SK-N-SH (cell line): ENCODE data around the gene ARHGEF18. TPM values are rescaled to one million over a fixed set of nuclear protein-coding genes. Genes with fewer than 3 reads are reported as not detected.
"Not testable (repeated sequence)": the region's sequence is repeated elsewhere in the genome, so short reads cannot be mapped to it uniquely, and the experiment has no call there.

ENCODE experiments used
- CTCF ChIA-PET: fragments of 300-600, 350-600 bp; formaldehyde crosslinking; extraction: SDS; loops from one replicate; lab custom pipeline; 2021; lab: Yijun Ruan, JAX
- POLR2A ChIA-PET: fragments of 350-600 bp; sonication (Branson Sonifier 250); formaldehyde crosslinking; extraction: SDS; loops from one replicate; lab custom pipeline; 2020; ENCODE audit warnings: antibody characterized with exemption, inconsistent platforms; lab: Yijun Ruan, JAX
- DNase-seq: peaks from one replicate; pipeline ENCODE4 v3.0.0; 2012
- H2AFZ ChIP-seq: fragments of 200-600 bp; sonication (generic); 2 replicates; pipeline ENCODE4 v1.8.1; 2016; ENCODE audit warnings: antibody characterized with exemption, mild to moderate bottlenecking, low read depth
- H3F3A ChIP-seq: fragments of 200-600 bp; sonication (generic); replicated peaks from 2 replicates; pipeline ENCODE3; 2016; ENCODE audit warnings: antibody characterized with exemption, mild to moderate bottlenecking; ENCODE audit not compliant: insufficient read depth
- H3K27ac ChIP-seq, 2 experiments: fragments of 200-500 bp in 1 of 2; fragments of 200-600 bp in 1 of 2; sonication (Bioruptor generic) in 1 of 2; sonication (generic), shearing (Covaris generic) in 1 of 2; 2 replicates each; pipeline versions ENCODE4 v1.5.1 to v1.6.1; 2014 to 2016; ENCODE audit warnings: low read depth in 2 of 2, inconsistent platforms in 1 of 2, low read length in 1 of 2, mild to moderate bottlenecking in 1 of 2, mixed read lengths in 1 of 2
- H3K27me3 ChIP-seq: fragments of 200-600 bp; sonication (generic), shearing (Covaris generic); 2 replicates; pipeline ENCODE4 v1.6.1; 2016; ENCODE audit warnings: mixed run types; ENCODE audit not compliant: insufficient read depth
- H3K36me3 ChIP-seq, 2 experiments: fragments of 200-500 bp in 1 of 2; fragments of 200-600 bp in 1 of 2; sonication (Bioruptor generic) in 1 of 2; sonication (generic) in 1 of 2; replicated peaks in 1 of 2; 2 replicates each; pipeline versions ENCODE3 to v1.5.1; 2014 to 2016; ENCODE audit warnings: low read length in 1 of 2, mild to moderate bottlenecking in 1 of 2; ENCODE audit not compliant: insufficient read depth in 2 of 2, control insufficient read depth in 1 of 2
- H3K4me1 ChIP-seq, 2 experiments: fragments of 200-500 bp in 1 of 2; fragments of 200-600 bp in 1 of 2; sonication (Bioruptor generic) in 1 of 2; sonication (generic), shearing (Covaris generic) in 1 of 2; 2 replicates each; pipeline versions ENCODE4 v1.5.1 to v1.6.1; 2014 to 2016; ENCODE audit warnings: low read depth in 1 of 2, low read length in 1 of 2, mixed run types in 1 of 2; ENCODE audit not compliant: insufficient read depth in 2 of 2, control insufficient read depth in 1 of 2
- H3K4me2 ChIP-seq: fragments of 200-600 bp; sonication (generic), shearing (Covaris generic); 2 replicates; pipeline ENCODE4 v1.6.1; 2017; ENCODE audit warnings: mixed run types
- H3K4me3 ChIP-seq, 2 experiments: fragments of 200-500 bp in 1 of 2; fragments of 200-600 bp in 1 of 2; sonication (Bioruptor generic) in 1 of 2; sonication (generic), shearing (Covaris generic) in 1 of 2; 2 replicates each; pipeline versions ENCODE4 v1.5.1 to v1.8.1; 2014 to 2016; ENCODE audit warnings: low read depth in 2 of 2, inconsistent platforms in 1 of 2, low read length in 1 of 2, mild to moderate bottlenecking in 1 of 2, mixed read lengths in 1 of 2, moderate library complexity in 1 of 2
- H3K79me2 ChIP-seq: fragments of 200-600 bp; sonication (generic); 2 replicates; pipeline ENCODE4 v1.8.1; 2017; ENCODE audit warnings: mild to moderate bottlenecking; ENCODE audit not compliant: insufficient read depth
- H3K9ac ChIP-seq: fragments of 200-600 bp; sonication (generic); 2 replicates; pipeline ENCODE4 v1.6.1; 2017; ENCODE audit warnings: mixed run types
- H3K9me2 ChIP-seq: fragments of 200-600 bp; sonication (generic); 2 replicates; pipeline ENCODE4 v1.6.1; 2017; ENCODE audit warnings: mixed run types
- H3K9me3 ChIP-seq: fragments of 200-600 bp; sonication (generic); 2 replicates; pipeline ENCODE4 v1.6.1; 2017; ENCODE audit warnings: mixed run types, mild to moderate bottlenecking, moderate library complexity
- H4K20me1 ChIP-seq: fragments of 200-600 bp; sonication (generic); 2 replicates; pipeline ENCODE4 v1.6.1; 2017; ENCODE audit warnings: mild to moderate bottlenecking, mixed run types; ENCODE audit not compliant: insufficient read depth
- CTCF ChIP-seq: fragments of 200-600 bp; sonication (generic); IDR thresholded peaks from 2 replicates; pipeline ENCODE4 v1.6.1; 2017; ENCODE audit warnings: antibody characterized with exemption, mild to moderate bottlenecking, moderate library complexity
- EP300 ChIP-seq, 2 experiments: IDR thresholded peaks; 2 replicates each; pipeline versions ENCODE4 v1.4.0 to v1.6.1; 2012; ENCODE audit warnings: borderline replicate concordance in 1 of 2, low read depth in 1 of 2, low read length in 1 of 2
- EZH2phosphoT487 ChIP-seq: fragments of 200-600 bp; sonication (generic); IDR thresholded peaks from 2 replicates; pipeline ENCODE4 v1.6.1; 2017; ENCODE audit warnings: low read depth, mixed run types, mild to moderate bottlenecking, antibody characterized with exemption, moderate library complexity, borderline replicate concordance
- FOSL2 ChIP-seq: IDR thresholded peaks from 2 replicates; pipeline ENCODE4 v1.4.0; 2012; ENCODE audit warnings: low read depth, mild to moderate bottlenecking, moderate library complexity, borderline replicate concordance
- FOXM1 ChIP-seq: IDR thresholded peaks from 2 replicates; pipeline ENCODE4 v1.4.0; 2012; ENCODE audit warnings: low read depth, mild to moderate bottlenecking
- GABPA ChIP-seq: IDR thresholded peaks from 2 replicates; pipeline ENCODE4 v1.4.0; 2012; ENCODE audit warnings: low read depth, mild to moderate bottlenecking
- MXI1 ChIP-seq: IDR thresholded peaks from 2 replicates; pipeline ENCODE4 v1.6.1; 2012; ENCODE audit warnings: mild to moderate bottlenecking, low read depth, low read length, improper control_type of control experiment
- RCOR1 ChIP-seq: fragments of 150-350 bp; IDR thresholded peaks from 2 replicates; pipeline ENCODE4 v1.6.1; 2017; ENCODE audit warnings: antibody characterized with exemption, low read length
- RFX5 ChIP-seq: IDR thresholded peaks from 2 replicates; pipeline ENCODE4 v1.6.1; 2012; ENCODE audit warnings: mild to moderate bottlenecking, improper control_type of control experiment, low read length
- TEAD4 ChIP-seq: IDR thresholded peaks from 2 replicates; pipeline ENCODE4 v1.4.0; 2012; ENCODE audit warnings: mild to moderate bottlenecking, borderline replicate concordance; ENCODE audit not compliant: insufficient read depth
- ZBTB33 ChIP-seq: IDR thresholded peaks from 2 replicates; pipeline ENCODE4 v1.4.0; 2012; ENCODE audit warnings: low read depth, borderline replicate concordance
- WGBS: methylation state at CpG from one replicate; pipeline ENCODE4 v1.1.6; 2017; ENCODE audit warnings: low lambda C conversion rate; 5-methylcytosine and 5-hydroxymethylcytosine counted together
- polyA plus RNA-seq, 3 experiments: library from polyadenylated mRNA; depleted of rRNA; stranded (reverse); fragments of >200 nt; gene quantifications; 2 replicates each; pipeline ENCODE4 v1.2.3, GENCODE V29; 2012
- TF ChIP-seq, protein P1 (sequence below): IDR thresholded peaks from 2 replicates; pipeline ENCODE4; 2012
- TF ChIP-seq, protein P2 (sequence below): fragments of 150-350 bp; IDR thresholded peaks from 2 replicates; pipeline ENCODE4 v1.6.1; 2016; ENCODE audit warnings: mild to moderate bottlenecking, low read depth, low read length

ARHGEF18 gene
- polyA plus RNA-seq, 1 of the 3 experiments (the other 2 are of a cell fraction), result 11.7 TPM

DNA sequence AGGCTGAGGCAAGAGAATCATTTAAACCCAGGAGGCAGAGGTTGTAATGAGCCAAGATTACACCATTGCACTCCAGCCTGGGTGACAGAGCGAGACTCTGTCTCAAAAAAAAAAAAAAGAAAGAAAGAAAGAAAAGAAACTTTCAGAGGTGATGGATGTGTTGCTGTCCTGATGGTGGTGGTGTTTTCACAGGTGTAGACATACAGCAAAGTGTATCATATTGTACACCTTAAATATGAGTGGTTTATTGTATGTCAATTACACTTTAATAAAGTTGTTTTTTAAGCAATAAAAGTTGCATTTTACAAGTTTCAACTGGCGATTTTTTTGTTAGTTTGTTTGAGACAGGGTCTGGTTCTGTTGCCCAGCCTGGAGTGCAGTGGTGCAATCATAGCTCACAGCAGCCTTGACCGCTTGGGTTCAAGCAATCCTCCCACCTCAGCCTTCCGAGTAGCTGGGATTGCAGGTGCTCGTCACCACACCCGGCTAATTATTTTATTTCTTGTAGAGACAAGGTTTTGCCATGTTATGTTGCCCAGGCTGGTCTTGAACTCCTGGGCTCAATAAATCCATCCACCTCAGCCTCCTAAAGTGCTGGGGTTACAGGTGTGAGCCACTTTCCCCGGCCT is 41.0 kb upstream of the ARHGEF18 start:
- H3K27ac ChIP-seq, result no peak overlapping the region
- no peak overlapping the region for H3K4me3 ChIP-seq
- no peaks in the 10 kb centered on the region for H3F3A ChIP-seq
- POLR2A ChIA-PET, result no interaction called here
- H2AFZ ChIP-seq, result no peak overlapping the region
- no peak overlapping the region for H3K9ac ChIP-seq
- no peak overlapping the region for H3K4me2 ChIP-seq
- H3K27me3 ChIP-seq, result no peaks in the 10 kb centered on the region; the same call in 1 of the 2 replicates
- no peaks in the 10 kb centered on the region for H3K9me3 ChIP-seq
- CTCF ChIA-PET, result interaction anchor here (3.8 kb wide), 1 partner anchor 33 kb away, joined by 15 read pairs; no protein-coding TSS in a partner anchor
- H4K20me1 ChIP-seq, result no peaks in the 10 kb centered on the region
- no peaks in the 10 kb centered on the region for H3K9me2 ChIP-seq
- no peak for DNase-seq
- no peaks in the 10 kb centered on the region for H3K4me1 ChIP-seq
- 62% methylated on average over 7 of the region's 7 CpGs for WGBS
- TF ChIP-seq MXI1, result no peak
- no peak for TF ChIP-seq CTCF
- no peak for TF ChIP-seq FOSL2
- H3K79me2 ChIP-seq, result no peaks in the 10 kb centered on the region
- no peaks in the 10 kb centered on the region for H3K36me3 ChIP-seq

- WGBS, result 60% methylated on average over 9 of the region's 9 CpGs
- H3K36me3 ChIP-seq, H3K9me2 ChIP-seq, H2AFZ ChIP-seq, H3K27ac ChIP-seq, H3K79me2 ChIP-seq, H3F3A ChIP-seq, H3K4me1 ChIP-seq, H3K9me3 ChIP-seq, POLR2A ChIA-PET, H4K20me1 ChIP-seq, H3K9ac ChIP-seq, DNase-seq, H3K4me2 ChIP-seq, H3K27me3 ChIP-seq, H3K4me3 ChIP-seq: not testable (repeated sequence)
- CTCF ChIA-PET, result interaction anchor here (3.8 kb wide), 1 partner anchor 32 kb away, joined by 15 read pairs; no protein-coding TSS in a partner anchor
Observed at GRCh38 chr19:7308327-7308726, 40.4 kb upstream of the ARHGEF18 start.

GRCh38 chr19:7311911-7312310 is 36.8 kb upstream of the ARHGEF18 start:
- H3K9me3 ChIP-seq, result no peaks in the 10 kb centered on the region
- no peak overlapping the region for H3K4me3 ChIP-seq
- H3K27ac ChIP-seq, result no peak overlapping the region
- no peaks in the 10 kb centered on the region for H3F3A ChIP-seq
- H3K36me3 ChIP-seq, result no peaks in the 10 kb centered on the region
- ChIA-PET CTCF (interaction anchor here (1.4 kb wide), 1 partner anchor 27 kb away, joined by 3 read pairs; no protein-coding TSS in a partner anchor), POLR2A (no interaction called here)
- DNase-seq, result no peak
- H3K27me3 ChIP-seq, result peaks cover 3% of the 10 kb centered on the region
- no peaks in the 10 kb centered on the region for H3K9me2 ChIP-seq
- 49% methylated on average over 12 of the region's 12 CpGs for WGBS
- H3K4me1 ChIP-seq, result no peaks in the 10 kb centered on the region
- no peaks in the 10 kb centered on the region for H3K79me2 ChIP-seq
- no peaks in the 10 kb centered on the region for H4K20me1 ChIP-seq
- H3K4me2 ChIP-seq, result no peak overlapping the region
- H3K9ac ChIP-seq, result no peak overlapping the region
- H2AFZ ChIP-seq, result no peak overlapping the region
- TF ChIP-seq EZH2phosphoT487 (no peak), GABPA (no peak), TEAD4 (no peak), EP300 (IDR thresholded peaks at IDR 0.05; ENCODE audit: borderline replicate concordance in 1 of 2, low read depth in 1 of 2, low read length in 1 of 2) (no peak), FOXM1 (no peak), RCOR1 (no peak), ZBTB33 (no peak), RFX5 (no peak)
- TF ChIP-seq, protein P1, sequence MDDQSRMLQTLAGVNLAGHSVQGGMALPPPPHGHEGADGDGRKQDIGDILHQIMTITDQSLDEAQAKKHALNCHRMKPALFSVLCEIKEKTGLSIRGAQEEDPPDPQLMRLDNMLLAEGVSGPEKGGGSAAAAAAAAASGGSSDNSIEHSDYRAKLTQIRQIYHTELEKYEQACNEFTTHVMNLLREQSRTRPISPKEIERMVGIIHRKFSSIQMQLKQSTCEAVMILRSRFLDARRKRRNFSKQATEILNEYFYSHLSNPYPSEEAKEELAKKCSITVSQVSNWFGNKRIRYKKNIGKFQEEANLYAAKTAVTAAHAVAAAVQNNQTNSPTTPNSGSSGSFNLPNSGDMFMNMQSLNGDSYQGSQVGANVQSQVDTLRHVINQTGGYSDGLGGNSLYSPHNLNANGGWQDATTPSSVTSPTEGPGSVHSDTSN, result no peak
- TF ChIP-seq, protein P2, sequence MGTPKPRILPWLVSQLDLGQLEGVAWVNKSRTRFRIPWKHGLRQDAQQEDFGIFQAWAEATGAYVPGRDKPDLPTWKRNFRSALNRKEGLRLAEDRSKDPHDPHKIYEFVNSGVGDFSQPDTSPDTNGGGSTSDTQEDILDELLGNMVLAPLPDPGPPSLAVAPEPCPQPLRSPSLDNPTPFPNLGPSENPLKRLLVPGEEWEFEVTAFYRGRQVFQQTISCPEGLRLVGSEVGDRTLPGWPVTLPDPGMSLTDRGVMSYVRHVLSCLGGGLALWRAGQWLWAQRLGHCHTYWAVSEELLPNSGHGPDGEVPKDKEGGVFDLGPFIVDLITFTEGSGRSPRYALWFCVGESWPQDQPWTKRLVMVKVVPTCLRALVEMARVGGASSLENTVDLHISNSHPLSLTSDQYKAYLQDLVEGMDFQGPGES, result no peak
